Measurements from ENCODE around the gene MOGAT1. TPM values are rescaled to one million over a fixed set of nuclear protein-coding genes. Genes with fewer than 3 reads are reported as not detected.

MOGAT1 gene
- total RNA-seq, 1 donor from 2014 or later, result 0.74 TPM

- Mint-ChIP-seq H3K27me3 (peaks cover 11% of the 10 kb centered on the region), H3K36me3 (ENCODE audit: insufficient read depth) (no peaks in the 10 kb centered on the region), H3K4me1 (ENCODE audit: low read depth) (no peaks in the 10 kb centered on the region), H3K9me3 (ENCODE audit: low read depth) (no peaks in the 10 kb centered on the region), H3K27ac (no peak overlapping the region), H3K4me3 (ENCODE audit: low read depth) (no peak overlapping the region)
- TF ChIP-seq CTCF (IDR thresholded peaks at IDR 0.05; ENCODE audit: unreplicated experiment), result no peak
- no peak for DNase-seq (ENCODE audit: low spot score, unreplicated experiment)
Observed at GRCh38 chr2:222734703-222735014, 63.2 kb downstream of the MOGAT1 start.

- peaks cover 11% of the 10 kb centered on the region for H3K27me3 Mint-ChIP-seq
- no peaks in the 10 kb centered on the region for H3K36me3 Mint-ChIP-seq (ENCODE audit: insufficient read depth)
- no peak overlapping the region for H3K4me3 Mint-ChIP-seq (ENCODE audit: low read depth)
Observed at GRCh38 chr2:222736301-222736700, 64.8 kb downstream of the MOGAT1 start.

GRCh38 chr2:222736924-222737323 is 65.5 kb downstream of the MOGAT1 start:
- Mint-ChIP-seq H3K4me1 (ENCODE audit: low read depth) (no peaks in the 10 kb centered on the region), H3K4me3 (ENCODE audit: low read depth) (no peak overlapping the region), H3K27ac (no peak overlapping the region), H3K27me3 (peaks cover 11% of the 10 kb centered on the region), H3K9me3 (ENCODE audit: low read depth) (no peaks in the 10 kb centered on the region), H3K36me3 (ENCODE audit: insufficient read depth) (no peaks in the 10 kb centered on the region)
- TF ChIP-seq CTCF (IDR thresholded peaks at IDR 0.05; ENCODE audit: unreplicated experiment), result no peak
- DNase-seq (ENCODE audit: low spot score, unreplicated experiment), result no peak

More at GRCh38 chr2:222736301-222736700, 64.8 kb downstream of the MOGAT1 start:
- no peak for TF ChIP-seq CTCF (IDR thresholded peaks at IDR 0.05; ENCODE audit: unreplicated experiment)
- H3K27ac Mint-ChIP-seq, result no peak overlapping the region
- no peaks in the 10 kb centered on the region for H3K4me1 Mint-ChIP-seq (ENCODE audit: low read depth)
- H3K9me3 Mint-ChIP-seq (ENCODE audit: low read depth), result no peaks in the 10 kb centered on the region
- DNase-seq (ENCODE audit: low spot score, unreplicated experiment), result no peak

- Mint-ChIP-seq H3K4me3 (ENCODE audit: low read depth) (no peak overlapping the region), H3K4me1 (ENCODE audit: low read depth) (no peaks in the 10 kb centered on the region), H3K9me3 (ENCODE audit: low read depth) (no peaks in the 10 kb centered on the region), H3K27ac (no peak overlapping the region), H3K36me3 (ENCODE audit: insufficient read depth) (no peaks in the 10 kb centered on the region), H3K27me3 (peaks cover 11% of the 10 kb centered on the region)
- TF ChIP-seq CTCF (IDR thresholded peaks at IDR 0.05; ENCODE audit: unreplicated experiment), result no peak
- no peak for DNase-seq (ENCODE audit: low spot score, unreplicated experiment)
Observed at GRCh38 chr2:222738312-222738711, 66.9 kb downstream of the MOGAT1 start.

GRCh38 chr2:222738809-222739208 is 67.4 kb downstream of the MOGAT1 start:
- Mint-ChIP-seq H3K27me3 (peaks cover 10% of the 10 kb centered on the region), H3K9me3 (ENCODE audit: low read depth) (no peaks in the 10 kb centered on the region), H3K4me3 (ENCODE audit: low read depth) (no peak overlapping the region), H3K36me3 (ENCODE audit: insufficient read depth) (no peaks in the 10 kb centered on the region), H3K27ac (no peak overlapping the region), H3K4me1 (ENCODE audit: low read depth) (no peaks in the 10 kb centered on the region)
- DNase-seq (ENCODE audit: low spot score, unreplicated experiment), result no peak
- TF ChIP-seq CTCF (IDR thresholded peaks at IDR 0.05; ENCODE audit: unreplicated experiment), result no peak

Data from progenitor cell of endocrine pancreas (in vitro differentiated cells).